ENCODE measurements around the gene SORBS1.

DNA sequence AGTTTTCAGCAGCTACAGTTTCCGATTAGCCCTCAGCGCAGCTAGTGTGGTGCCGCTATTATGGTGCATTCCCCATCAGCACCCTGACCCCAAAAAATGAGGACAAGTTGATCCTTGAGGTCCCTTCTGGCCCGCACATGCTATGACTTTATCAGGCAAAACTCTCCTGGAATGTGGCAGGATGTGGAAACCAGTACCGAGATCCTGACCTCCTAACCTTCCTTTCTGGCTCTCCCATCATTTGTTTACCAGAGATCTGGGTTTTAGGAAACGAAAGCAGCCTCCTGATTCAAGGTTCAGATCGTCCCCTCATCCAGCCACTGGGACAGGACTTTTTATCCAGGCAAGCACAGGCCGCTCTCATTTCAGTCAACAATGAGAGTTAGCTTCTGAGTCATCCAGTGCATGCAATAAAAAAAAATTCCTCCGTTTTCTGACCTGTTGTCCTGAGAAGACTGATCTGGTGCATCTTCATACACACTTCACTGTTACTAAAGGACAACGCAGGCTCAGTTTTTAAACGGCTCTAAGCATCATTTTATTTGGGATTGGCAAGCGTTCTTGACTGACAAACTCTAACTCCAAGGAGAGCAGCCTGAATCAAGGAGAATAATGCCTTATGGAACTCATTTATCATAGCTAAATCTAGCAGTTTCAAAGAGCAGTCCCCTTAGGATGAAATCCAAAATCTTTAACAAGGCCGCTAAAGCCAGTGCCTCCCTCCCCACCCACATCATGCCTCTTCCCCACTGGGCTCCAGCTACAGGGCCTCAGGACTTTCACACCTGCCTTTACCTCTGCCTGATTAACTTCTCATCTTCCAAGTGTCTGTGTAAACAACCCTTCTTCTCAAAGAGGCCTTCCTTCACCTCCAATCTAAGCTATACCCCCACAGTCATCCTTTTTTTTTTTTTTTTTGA is 287.5 kb downstream of the SORBS1 start:
- TF ChIP-seq, protein P1, sequence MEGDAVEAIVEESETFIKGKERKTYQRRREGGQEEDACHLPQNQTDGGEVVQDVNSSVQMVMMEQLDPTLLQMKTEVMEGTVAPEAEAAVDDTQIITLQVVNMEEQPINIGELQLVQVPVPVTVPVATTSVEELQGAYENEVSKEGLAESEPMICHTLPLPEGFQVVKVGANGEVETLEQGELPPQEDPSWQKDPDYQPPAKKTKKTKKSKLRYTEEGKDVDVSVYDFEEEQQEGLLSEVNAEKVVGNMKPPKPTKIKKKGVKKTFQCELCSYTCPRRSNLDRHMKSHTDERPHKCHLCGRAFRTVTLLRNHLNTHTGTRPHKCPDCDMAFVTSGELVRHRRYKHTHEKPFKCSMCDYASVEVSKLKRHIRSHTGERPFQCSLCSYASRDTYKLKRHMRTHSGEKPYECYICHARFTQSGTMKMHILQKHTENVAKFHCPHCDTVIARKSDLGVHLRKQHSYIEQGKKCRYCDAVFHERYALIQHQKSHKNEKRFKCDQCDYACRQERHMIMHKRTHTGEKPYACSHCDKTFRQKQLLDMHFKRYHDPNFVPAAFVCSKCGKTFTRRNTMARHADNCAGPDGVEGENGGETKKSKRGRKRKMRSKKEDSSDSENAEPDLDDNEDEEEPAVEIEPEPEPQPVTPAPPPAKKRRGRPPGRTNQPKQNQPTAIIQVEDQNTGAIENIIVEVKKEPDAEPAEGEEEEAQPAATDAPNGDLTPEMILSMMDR (IDR thresholded peaks at IDR 0.05; ENCODE audit: insufficient read depth, low read length) = no peak
- no peak for TF ChIP-seq POLR2AphosphoS5 (IDR thresholded peaks at IDR 0.05; ENCODE audit: low read depth)
- no peak for TF ChIP-seq SPI1 (IDR thresholded peaks at IDR 0.05; ENCODE audit: borderline replicate concordance, low read depth)
- no peak for TF ChIP-seq GABPA (IDR thresholded peaks at IDR 0.05; ENCODE audit: low read depth)
